GM06990 (cell line): ENCODE results near the gene RPL37.

Source experiments
- DNase-seq: peaks from one replicate; pipeline ENCODE4 v3.0.0-alpha.2; 2011; ENCODE audit not compliant: insufficient read length; ENCODE audit errors: extremely low read depth
- H3K27me3 ChIP-seq: replicated peaks from 2 replicates; pipeline ENCODE4 v1.6.0; 2011; ENCODE audit warnings: low read length; ENCODE audit not compliant: control insufficient read depth, insufficient read depth
- H3K36me3 ChIP-seq: 2 replicates; pipeline ENCODE4 v1.5.1; 2011; ENCODE audit warnings: low read length; ENCODE audit not compliant: control insufficient read depth, insufficient read depth
- H3K4me3 ChIP-seq: replicated peaks from 2 replicates; pipeline ENCODE4 v1.5.1; 2011; ENCODE audit warnings: low read depth, mild to moderate bottlenecking, control low read depth, low read length
- TF ChIP-seq, protein P1 (sequence below): IDR thresholded peaks from 2 replicates; pipeline ENCODE4 v1.5.1; 2011; ENCODE audit warnings: low read length, control low read depth, mild to moderate bottlenecking, inconsistent platforms; ENCODE audit not compliant: insufficient read depth, poor library complexity, severe bottlenecking

Gene RPL37

DNA sequence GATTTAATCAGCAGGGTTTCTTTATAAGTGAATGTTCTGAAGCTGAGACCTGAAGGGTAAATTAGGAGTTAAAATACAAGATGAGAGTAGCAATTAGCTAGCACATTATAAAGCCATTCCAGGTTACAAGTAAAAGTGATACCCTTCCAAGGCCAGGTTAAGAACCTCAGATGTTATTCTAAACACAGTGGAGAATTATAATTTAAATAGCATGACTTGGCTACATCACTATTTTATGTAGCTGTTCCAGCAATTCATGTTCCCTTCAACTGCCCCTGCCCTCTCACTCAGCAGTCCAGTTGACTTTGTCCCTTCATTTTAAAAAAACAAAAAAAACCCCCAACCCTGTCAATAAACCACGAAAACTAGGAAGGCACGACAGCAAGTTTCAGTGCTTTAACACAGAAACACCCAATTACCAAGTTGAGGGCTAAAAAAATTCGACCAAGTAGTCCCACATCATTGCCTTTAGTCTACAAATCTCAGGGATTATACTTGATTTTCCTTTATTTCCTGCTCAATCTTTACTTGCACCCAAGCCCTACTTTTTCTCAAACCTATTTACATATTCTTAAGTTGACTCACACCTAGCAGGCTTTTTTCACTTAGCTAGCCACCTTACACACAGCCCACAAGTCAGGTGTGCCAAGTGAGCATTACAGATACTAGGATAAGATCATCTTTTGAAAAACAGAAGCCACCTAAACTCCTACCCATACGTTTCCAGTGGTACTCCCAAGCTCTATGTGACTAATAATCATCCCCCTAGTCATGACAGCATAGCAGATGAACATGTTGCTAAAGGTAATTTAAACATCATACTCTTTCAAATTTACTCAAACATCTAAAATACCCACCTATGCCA, 3.4 kb downstream of the RPL37 start:
- TF ChIP-seq, protein P1, sequence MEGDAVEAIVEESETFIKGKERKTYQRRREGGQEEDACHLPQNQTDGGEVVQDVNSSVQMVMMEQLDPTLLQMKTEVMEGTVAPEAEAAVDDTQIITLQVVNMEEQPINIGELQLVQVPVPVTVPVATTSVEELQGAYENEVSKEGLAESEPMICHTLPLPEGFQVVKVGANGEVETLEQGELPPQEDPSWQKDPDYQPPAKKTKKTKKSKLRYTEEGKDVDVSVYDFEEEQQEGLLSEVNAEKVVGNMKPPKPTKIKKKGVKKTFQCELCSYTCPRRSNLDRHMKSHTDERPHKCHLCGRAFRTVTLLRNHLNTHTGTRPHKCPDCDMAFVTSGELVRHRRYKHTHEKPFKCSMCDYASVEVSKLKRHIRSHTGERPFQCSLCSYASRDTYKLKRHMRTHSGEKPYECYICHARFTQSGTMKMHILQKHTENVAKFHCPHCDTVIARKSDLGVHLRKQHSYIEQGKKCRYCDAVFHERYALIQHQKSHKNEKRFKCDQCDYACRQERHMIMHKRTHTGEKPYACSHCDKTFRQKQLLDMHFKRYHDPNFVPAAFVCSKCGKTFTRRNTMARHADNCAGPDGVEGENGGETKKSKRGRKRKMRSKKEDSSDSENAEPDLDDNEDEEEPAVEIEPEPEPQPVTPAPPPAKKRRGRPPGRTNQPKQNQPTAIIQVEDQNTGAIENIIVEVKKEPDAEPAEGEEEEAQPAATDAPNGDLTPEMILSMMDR, result no peak
- DNase-seq, result no peak
- H3K27me3 ChIP-seq, result no peaks in the 10 kb centered on the region
- H3K4me3 ChIP-seq, result no peak overlapping the region
- peaks cover 32% of the 10 kb centered on the region for H3K36me3 ChIP-seq

DNA sequence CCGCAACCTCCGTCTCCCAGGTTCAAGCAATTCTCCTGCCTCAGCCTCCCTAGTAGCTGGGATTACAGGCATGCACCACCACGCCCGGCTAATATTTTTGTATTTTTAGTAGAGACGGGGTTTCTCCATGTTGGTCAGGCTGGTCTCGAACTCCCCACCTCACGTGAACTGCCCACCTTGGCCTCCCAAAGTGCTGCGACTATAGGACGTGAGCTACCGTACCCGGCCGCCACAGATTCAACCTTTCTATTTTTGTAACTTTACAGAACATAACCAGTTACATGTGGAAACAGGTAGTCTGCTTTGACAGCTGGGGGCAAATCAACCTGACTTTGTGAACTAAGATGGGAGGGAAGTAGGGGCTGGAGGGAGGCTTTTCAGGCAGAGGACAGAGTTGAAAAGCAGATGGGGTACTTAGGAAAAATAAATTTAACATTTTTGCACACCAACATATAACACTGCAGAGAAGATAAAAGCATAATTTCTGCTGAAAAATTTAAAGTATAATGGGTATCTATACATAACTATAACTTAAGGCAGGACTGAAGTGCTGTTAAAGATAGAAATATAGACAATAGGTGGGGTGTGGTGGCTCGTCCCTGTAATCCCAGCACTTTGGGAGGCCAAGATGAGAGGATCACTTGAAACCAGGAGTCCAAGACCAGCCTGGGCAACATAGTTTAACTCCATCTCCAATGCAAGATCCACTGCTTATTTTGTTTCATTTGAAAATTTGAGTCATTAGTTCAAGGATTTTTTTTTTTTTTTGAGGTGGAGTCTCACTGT, 5.1 kb downstream of the RPL37 start:
- H3K27me3 ChIP-seq, result no peaks in the 10 kb centered on the region
- TF ChIP-seq, protein P1, result no peak

DNA sequence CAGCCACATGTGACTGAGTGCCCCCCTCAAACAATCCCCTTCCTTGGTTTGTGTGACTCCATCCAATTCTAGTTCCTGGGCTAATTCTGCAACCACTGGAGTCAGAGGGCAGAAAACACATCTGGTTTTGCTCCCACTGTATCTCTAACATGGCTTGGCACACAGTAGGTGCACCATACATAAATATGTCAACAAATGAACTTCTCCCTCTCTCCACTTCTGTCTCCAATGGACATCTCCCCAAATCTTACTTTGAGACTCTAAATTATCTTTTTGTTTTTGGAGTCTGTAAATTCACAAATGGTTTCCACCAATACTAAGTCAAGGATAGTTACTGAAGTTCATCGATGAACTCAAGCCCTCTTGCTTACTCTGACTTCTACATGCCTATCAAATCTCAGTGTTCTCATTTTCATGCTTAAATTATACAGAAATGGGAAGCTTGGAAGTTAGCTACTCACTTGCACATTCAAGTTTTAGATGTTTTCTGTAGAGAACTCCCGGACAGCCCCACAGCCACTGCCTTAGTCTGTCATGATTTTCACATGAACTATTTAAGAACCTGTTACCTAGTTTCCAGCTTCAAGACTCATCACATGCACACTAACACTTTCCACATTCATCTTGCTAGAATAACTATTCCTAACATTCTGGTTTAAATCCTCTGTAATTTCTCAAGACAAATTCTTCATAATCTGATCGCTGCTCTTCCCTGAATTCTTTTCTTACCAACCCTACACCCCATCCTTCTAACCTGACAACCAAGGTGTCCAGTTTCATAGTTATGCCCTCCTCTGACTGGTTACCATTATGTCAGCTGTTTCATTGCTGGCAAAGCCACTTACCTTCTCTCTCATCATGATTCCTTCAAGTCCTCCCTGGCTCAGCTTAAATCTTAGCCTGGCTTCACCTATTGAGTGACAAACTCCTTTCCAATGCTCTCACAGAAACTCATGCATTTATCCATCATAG, 6.0 kb downstream of the RPL37 start:
- no peaks in the 10 kb centered on the region for H3K27me3 ChIP-seq
- DNase-seq, result no peak
- TF ChIP-seq, protein P1, result no peak
- peaks cover 32% of the 10 kb centered on the region for H3K36me3 ChIP-seq
- no peak overlapping the region for H3K4me3 ChIP-seq

More for the DNA sequence above, 5.1 kb downstream of the RPL37 start:
- peaks cover 32% of the 10 kb centered on the region for H3K36me3 ChIP-seq
- H3K4me3 ChIP-seq, result no peak overlapping the region
- no peak for DNase-seq

DNA sequence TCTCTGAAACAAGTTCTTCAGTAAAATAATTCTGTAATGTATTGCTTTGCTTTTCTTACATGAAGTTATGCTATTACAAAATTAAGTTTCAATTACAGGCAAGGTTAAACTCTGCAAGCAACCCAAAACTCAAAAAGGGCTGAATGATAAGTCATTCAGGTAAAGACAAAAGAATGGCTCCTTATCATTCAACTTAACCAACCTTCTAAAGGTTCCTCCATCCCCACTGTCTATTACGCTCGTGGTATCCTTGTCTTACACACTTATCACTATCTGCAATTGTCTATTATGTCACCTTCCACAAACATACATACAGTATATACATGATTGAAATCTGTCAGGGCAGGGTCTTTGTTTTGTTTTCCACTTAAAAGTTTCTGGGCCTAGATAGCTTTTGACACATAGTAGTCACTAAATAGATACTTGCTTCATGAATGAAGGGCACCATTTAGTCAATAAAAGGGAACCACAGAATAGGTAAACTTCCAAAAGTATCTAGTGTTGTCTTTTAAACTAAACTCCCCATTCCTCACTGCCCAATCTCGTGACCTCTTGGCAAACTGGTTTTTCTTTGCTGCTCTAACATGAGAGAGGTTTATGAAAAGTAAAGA, 6.9 kb downstream of the RPL37 start:
- DNase-seq, result no peak
- Histone ChIP-seq H3K36me3 (peaks cover 27% of the 10 kb centered on the region), H3K27me3 (no peaks in the 10 kb centered on the region), H3K4me3 (no peak overlapping the region)
- TF ChIP-seq, protein P1, result no peak
